ENCODE results near the gene DSCAM.

DNA sequence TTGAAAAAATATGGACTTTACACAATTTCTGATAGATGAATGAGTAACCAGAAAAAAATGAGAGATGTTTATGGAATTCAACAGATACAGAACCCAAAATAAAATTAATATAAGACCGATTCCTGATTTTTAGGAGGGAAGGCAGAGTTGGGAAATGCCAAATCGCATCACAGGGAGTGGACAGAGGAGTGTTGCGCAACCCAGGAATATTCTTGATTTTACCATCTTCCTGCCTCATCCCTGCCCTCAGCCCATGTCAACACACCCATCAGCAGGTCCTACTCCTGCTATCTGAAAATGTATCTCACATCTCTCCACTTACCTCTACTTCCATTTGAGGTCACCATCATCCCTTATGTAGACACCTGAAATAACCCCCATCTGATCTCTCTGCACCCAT is 221.0 kb downstream of the DSCAM start:
- no peak for TF ChIP-seq EZH2phosphoT487 (IDR thresholded peaks at IDR 0.05; ENCODE audit: insufficient read depth, low read depth)
- TF ChIP-seq EZH2 (IDR thresholded peaks at IDR 0.05; ENCODE audit: insufficient read depth, poor library complexity, severe bottlenecking): no peak
